ENCODE results near the gene METTL1.

GRCh38 chr12:57808351-57808750 lies 36.4 kb upstream of the METTL1 start:
- no peak for TF ChIP-seq CTCF (IDR thresholded peaks at IDR 0.05; ENCODE audit: borderline replicate concordance, extremely low read depth, low read length, poor library complexity, severe bottlenecking)
- no peak for TF ChIP-seq EZH2 (IDR thresholded peaks at IDR 0.05; ENCODE audit: borderline replicate concordance, low read depth, low read length, severe bottlenecking)
